Karpas-422 (cell line): Measurements from ENCODE around the gene SLC1A2. TPM values are rescaled to one million over a fixed set of nuclear protein-coding genes. Genes with fewer than 3 reads are reported as not detected.

Experiments
- DNase-seq: peaks from one replicate; pipeline ENCODE4 v3.0.0-alpha.2; 2015
- H2AFZ ChIP-seq: fragments of 200-600 bp; sonication (generic); 2 replicates; pipeline ENCODE4 v1.6.1; 2014; ENCODE audit warnings: antibody characterized with exemption, low read length, mixed read lengths
- H3K27ac ChIP-seq: fragments of 200-600 bp; sonication (generic); 2 replicates; pipeline ENCODE4 v1.5.1; 2014; ENCODE audit warnings: mild to moderate bottlenecking, low read length, moderate library complexity
- H3K27me3 ChIP-seq: fragments of 200-600 bp; sonication (generic); 2 replicates; pipeline ENCODE4 v1.6.1; 2014; ENCODE audit warnings: low read length, mixed read lengths
- H3K36me3 ChIP-seq: fragments of 200-600 bp; sonication (generic); 2 replicates; pipeline ENCODE4 v1.6.1; 2014; ENCODE audit warnings: low read length, mixed read lengths; ENCODE audit not compliant: insufficient read depth
- H3K4me1 ChIP-seq: fragments of 200-600 bp; sonication (generic); 2 replicates; pipeline ENCODE4 v1.6.1; 2014; ENCODE audit warnings: mild to moderate bottlenecking, low read length, mixed read lengths
- H3K4me2 ChIP-seq: fragments of 200-600 bp; sonication (generic); 2 replicates; pipeline ENCODE4 v1.6.1; 2014; ENCODE audit warnings: low read length, low read depth, mild to moderate bottlenecking; ENCODE audit not compliant: poor library complexity, severe bottlenecking
- H3K4me3 ChIP-seq: fragments of 200-600 bp; sonication (generic); 2 replicates; pipeline ENCODE4 v1.5.1; 2014; ENCODE audit warnings: mild to moderate bottlenecking, antibody characterized with exemption, low read length, mixed read lengths
- H3K79me2 ChIP-seq: fragments of 200-600 bp; sonication (generic); 2 replicates; pipeline ENCODE4 v1.6.1; 2014; ENCODE audit warnings: mild to moderate bottlenecking, low read length, mixed read lengths
- H3K9ac ChIP-seq: fragments of 200-600 bp; sonication (generic); 2 replicates; pipeline ENCODE4 v1.6.0; 2014; ENCODE audit warnings: low read length
- H3K9me2 ChIP-seq: fragments of 200-600 bp; sonication (generic), shearing (Covaris generic); replicated peaks from 2 replicates; pipeline ENCODE4 v1.6.0; 2014; ENCODE audit warnings: mild to moderate bottlenecking, low read length, moderate library complexity; ENCODE audit not compliant: insufficient read depth
- H3K9me3 ChIP-seq: fragments of 300-700, 200-600 bp; sonication (generic); 2 replicates; pipeline ENCODE4 v1.6.1; 2014; ENCODE audit warnings: low read length, mixed read lengths
- H4K20me1 ChIP-seq: fragments of 200-600 bp; sonication (generic); 2 replicates; pipeline ENCODE4 v1.6.1; 2014; ENCODE audit warnings: mild to moderate bottlenecking, antibody characterized with exemption, low read length, low read depth; ENCODE audit not compliant: insufficient read depth
- total RNA-seq: library from RNA; depleted of rRNA; stranded (reverse); fragments of >200 nt; shearing (Covaris generic); gene quantifications from 2 replicates; pipeline ENCODE4 v1.2.3, GENCODE V29; 2014; ENCODE audit warnings: low replicate concordance

Gene SLC1A2
- total RNA-seq, 1 experiment from 2014 or later, result not detected

DNA sequence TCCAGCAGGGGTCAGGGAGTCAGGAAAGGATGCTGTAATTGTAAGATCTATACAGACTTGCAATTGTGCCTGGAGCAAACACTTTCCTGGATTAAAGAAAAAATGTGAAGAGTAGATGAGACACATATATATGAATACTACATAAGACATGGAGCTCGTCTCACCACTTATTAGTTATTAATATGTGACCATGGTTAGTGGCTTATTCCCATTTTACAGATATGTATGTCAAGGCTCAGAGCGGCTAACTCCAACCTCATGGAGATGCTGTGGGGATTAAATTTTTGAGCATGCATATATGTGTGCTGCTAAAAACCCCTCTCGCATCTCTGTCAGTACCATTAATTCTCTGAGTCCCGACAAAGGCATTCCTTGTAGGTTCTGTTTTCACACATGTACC, 125.7 kb downstream of the SLC1A2 start:
- Histone ChIP-seq H3K9me2 (no peaks in the 10 kb centered on the region; the same call in 1 of the 2 replicates), H3K4me1 (peaks cover 7% of the 10 kb centered on the region), H3K27ac (no peak overlapping the region), H3K9ac (no peak overlapping the region), H2AFZ (no peak overlapping the region), H3K4me2 (no peak overlapping the region), H3K79me2 (no peaks in the 10 kb centered on the region), H3K9me3 (no peaks in the 10 kb centered on the region), H4K20me1 (no peaks in the 10 kb centered on the region), H3K4me3 (no peak overlapping the region), H3K36me3 (no peaks in the 10 kb centered on the region), H3K27me3 (no peaks in the 10 kb centered on the region)
- DNase-seq, result no peak

DNA sequence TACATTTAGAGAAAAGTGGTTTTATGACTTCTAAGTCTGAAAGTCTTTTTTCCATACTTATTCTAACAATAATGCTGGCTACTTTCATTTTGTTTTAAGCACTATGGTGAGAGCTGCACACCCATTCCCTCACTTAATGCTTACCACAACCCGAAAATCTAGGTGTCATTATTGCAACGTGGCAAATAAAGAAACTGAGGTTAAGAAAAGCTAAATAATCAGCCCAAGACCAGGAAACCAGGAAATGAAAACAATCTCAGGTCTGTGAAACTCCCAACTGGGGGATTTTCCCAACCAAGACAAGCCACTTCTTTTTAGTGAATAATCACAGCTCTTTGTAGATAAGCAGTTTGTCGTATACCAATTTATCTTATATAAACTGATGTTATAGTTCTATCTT, 126.3 kb downstream of the SLC1A2 start:
- H3K4me2 ChIP-seq, result no peak overlapping the region
- H3K27ac ChIP-seq, result no peak overlapping the region
- H3K9me3 ChIP-seq, result no peaks in the 10 kb centered on the region

GRCh38 chr11:35292279-35292678, 127.1 kb downstream of the SLC1A2 start:
- Histone ChIP-seq H3K9me2 (no peaks in the 10 kb centered on the region; the same call in 1 of the 2 replicates), H3K27me3 (no peaks in the 10 kb centered on the region), H3K4me3 (no peak overlapping the region), H4K20me1 (no peaks in the 10 kb centered on the region), H3K4me1 (peaks cover 7% of the 10 kb centered on the region), H3K9ac (no peak overlapping the region), H3K4me2 (no peak overlapping the region), H3K79me2 (no peaks in the 10 kb centered on the region), H2AFZ (no peak overlapping the region), H3K27ac (no peak overlapping the region), H3K9me3 (no peaks in the 10 kb centered on the region), H3K36me3 (no peaks in the 10 kb centered on the region)
- DNase-seq, result no peak

More for the DNA sequence above, 126.3 kb downstream of the SLC1A2 start:
- Histone ChIP-seq H3K4me1 (peaks cover 7% of the 10 kb centered on the region), H3K4me3 (no peak overlapping the region), H3K36me3 (no peaks in the 10 kb centered on the region), H3K27me3 (no peaks in the 10 kb centered on the region), H3K79me2 (no peaks in the 10 kb centered on the region), H3K9ac (no peak overlapping the region), H3K9me2 (no peaks in the 10 kb centered on the region; the same call in 1 of the 2 replicates), H2AFZ (no peak overlapping the region), H4K20me1 (no peaks in the 10 kb centered on the region)
- no peak for DNase-seq

DNA sequence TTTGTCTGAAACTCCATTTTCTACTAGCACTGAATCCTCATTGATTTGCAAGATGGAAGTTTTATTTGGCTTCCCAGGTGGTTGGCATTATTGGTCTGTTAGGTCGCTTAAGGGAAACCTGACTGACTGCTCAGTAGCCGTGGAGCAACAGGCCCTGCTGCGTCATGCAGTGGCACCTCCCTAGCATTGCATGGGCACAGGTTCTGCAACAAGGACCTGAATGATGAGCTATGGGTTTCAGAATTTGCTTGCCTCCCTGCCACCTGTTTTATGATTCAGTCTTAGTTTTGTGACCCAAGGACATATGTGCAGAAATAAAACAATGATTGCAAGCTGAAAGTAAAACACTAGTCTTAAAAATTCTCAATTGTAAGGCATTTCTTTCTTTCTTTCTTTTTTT, 128.5 kb downstream of the SLC1A2 start:
- Histone ChIP-seq H3K9me2 (no peaks in the 10 kb centered on the region; the same call in 1 of the 2 replicates), H2AFZ (no peak overlapping the region), H3K9ac (no peak overlapping the region), H3K4me1 (peaks cover 7% of the 10 kb centered on the region), H3K36me3 (no peaks in the 10 kb centered on the region), H3K27me3 (no peaks in the 10 kb centered on the region), H3K4me2 (no peak overlapping the region), H3K79me2 (no peaks in the 10 kb centered on the region), H4K20me1 (no peaks in the 10 kb centered on the region), H3K9me3 (no peaks in the 10 kb centered on the region), H3K27ac (no peak overlapping the region), H3K4me3 (no peak overlapping the region)
- no peak for DNase-seq

GRCh38 chr11:35289821-35290220, 129.5 kb downstream of the SLC1A2 start:
- H3K36me3 ChIP-seq, result no peaks in the 10 kb centered on the region
- no peak overlapping the region for H3K9ac ChIP-seq
- H2AFZ ChIP-seq, result no peak overlapping the region
- peaks cover 7% of the 10 kb centered on the region for H3K4me1 ChIP-seq
- no peaks in the 10 kb centered on the region for H3K27me3 ChIP-seq
- H4K20me1 ChIP-seq, result no peaks in the 10 kb centered on the region
- no peak overlapping the region for H3K27ac ChIP-seq
- no peak overlapping the region for H3K4me3 ChIP-seq
- H3K79me2 ChIP-seq, result no peaks in the 10 kb centered on the region
- H3K9me2 ChIP-seq, result no peaks in the 10 kb centered on the region; the same call in 1 of the 2 replicates
- no peaks in the 10 kb centered on the region for H3K9me3 ChIP-seq
- DNase-seq, result no peak
- H3K4me2 ChIP-seq, result no peak overlapping the region

DNA sequence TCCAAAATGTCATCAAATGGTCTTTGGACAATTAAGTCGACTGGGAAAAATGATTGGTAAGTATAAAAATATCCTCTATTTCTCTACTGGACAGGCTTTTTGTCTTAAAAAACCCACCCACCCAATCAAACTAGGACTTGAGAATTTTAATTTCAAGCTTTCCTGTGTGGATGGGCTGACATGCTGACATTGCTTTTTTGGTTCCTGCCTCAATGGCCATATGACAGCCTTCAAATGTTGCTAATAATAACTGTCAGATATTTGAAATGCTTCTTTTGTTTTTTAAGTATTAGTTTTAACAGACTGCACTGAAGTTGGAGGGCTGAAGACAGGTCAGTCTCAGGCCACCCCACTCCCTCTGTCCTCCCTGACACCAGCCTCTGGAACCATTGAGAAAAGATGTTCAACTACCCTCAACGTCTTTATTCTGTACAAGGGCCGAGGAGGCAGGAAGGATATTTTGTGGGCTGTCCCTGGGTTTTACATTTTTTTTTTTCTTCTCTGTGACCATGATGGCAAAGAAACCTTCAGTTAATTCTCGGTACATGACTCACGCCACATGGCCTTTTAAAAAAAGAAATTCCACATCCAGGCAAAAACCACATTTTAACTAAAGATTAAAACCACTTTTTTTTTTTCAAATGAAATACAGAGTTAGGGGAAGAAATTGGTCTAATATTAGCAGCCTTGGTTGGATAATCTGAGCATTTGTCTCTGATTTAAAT, 130.4 kb downstream of the SLC1A2 start:
- no peaks in the 10 kb centered on the region for H3K27me3 ChIP-seq
- no peak overlapping the region for H3K4me2 ChIP-seq
- no peak overlapping the region for H3K27ac ChIP-seq
- no peak overlapping the region for H3K4me3 ChIP-seq
- peaks cover 7% of the 10 kb centered on the region for H3K4me1 ChIP-seq
- no peak for DNase-seq
- H2AFZ ChIP-seq, result no peak overlapping the region
- H3K9me2 ChIP-seq, result no peaks in the 10 kb centered on the region
- H4K20me1 ChIP-seq, result no peaks in the 10 kb centered on the region
- no peaks in the 10 kb centered on the region for H3K36me3 ChIP-seq
- H3K9me3 ChIP-seq, result no peaks in the 10 kb centered on the region
- no peak overlapping the region for H3K9ac ChIP-seq
- H3K79me2 ChIP-seq, result no peaks in the 10 kb centered on the region

GRCh38 chr11:35288309-35288708, 131.0 kb downstream of the SLC1A2 start:
- no peaks in the 10 kb centered on the region for H3K9me2 ChIP-seq
- H3K9me3 ChIP-seq, result no peaks in the 10 kb centered on the region
- no peak overlapping the region for H2AFZ ChIP-seq
- no peak overlapping the region for H3K9ac ChIP-seq
- no peak overlapping the region for H3K4me3 ChIP-seq
- H3K27me3 ChIP-seq, result no peaks in the 10 kb centered on the region
- no peak overlapping the region for H3K4me2 ChIP-seq
- no peaks in the 10 kb centered on the region for H3K36me3 ChIP-seq
- DNase-seq, result no peak
- no peaks in the 10 kb centered on the region for H3K79me2 ChIP-seq
- peaks cover 7% of the 10 kb centered on the region for H3K4me1 ChIP-seq
- H3K27ac ChIP-seq, result no peak overlapping the region
- no peaks in the 10 kb centered on the region for H4K20me1 ChIP-seq

GRCh38 chr11:35287344-35287890, 131.9 kb downstream of the SLC1A2 start:
- no peaks in the 10 kb centered on the region for H4K20me1 ChIP-seq
- H3K27me3 ChIP-seq, result no peaks in the 10 kb centered on the region
- H3K9ac ChIP-seq, result no peak overlapping the region
- no peak for DNase-seq
- no peaks in the 10 kb centered on the region for H3K36me3 ChIP-seq
- no peak overlapping the region for H2AFZ ChIP-seq
- H3K4me2 ChIP-seq, result no peak overlapping the region
- peaks cover 7% of the 10 kb centered on the region for H3K4me1 ChIP-seq
- no peaks in the 10 kb centered on the region for H3K79me2 ChIP-seq
- H3K9me2 ChIP-seq, result no peaks in the 10 kb centered on the region
- H3K27ac ChIP-seq, result no peak overlapping the region
- H3K4me3 ChIP-seq, result no peak overlapping the region
- no peaks in the 10 kb centered on the region for H3K9me3 ChIP-seq
